ENCODE data around the gene LCOR.

Gene LCOR

GRCh38 chr10:96959733-96960132, 127.6 kb downstream of the LCOR start:
- Histone ChIP-seq H3K9ac (no peak overlapping the region), H2AFZ (ENCODE audit: low read depth) (no peak overlapping the region), H3K27me3 (ENCODE audit: insufficient read depth, low read depth) (no peaks in the 10 kb centered on the region), H3K4me3 (IDR thresholded peaks at IDR 0.05; ENCODE audit: insufficient read depth, low read depth, low read length) (no peak overlapping the region), H3K36me3 (ENCODE audit: insufficient read depth) (no peaks in the 10 kb centered on the region), H3K4me2 (no peak overlapping the region), H3K79me2 (ENCODE audit: insufficient read depth, low read depth) (no peaks in the 10 kb centered on the region), H3K4me1 (ENCODE audit: low read depth, poor library complexity, severe bottlenecking) (no peaks in the 10 kb centered on the region), H3K27ac (no peak overlapping the region), H4K20me1 (ENCODE audit: insufficient read depth) (no peaks in the 10 kb centered on the region)
- no peak for TF ChIP-seq CTCF (conservative IDR thresholded peaks at IDR 0.05; ENCODE audit: low read depth, low read length)

- no peak for TF ChIP-seq CTCF (conservative IDR thresholded peaks at IDR 0.05; ENCODE audit: low read depth, low read length)
- H3K36me3 ChIP-seq (ENCODE audit: insufficient read depth): no peaks in the 10 kb centered on the region
- H3K4me1 ChIP-seq (ENCODE audit: low read depth, poor library complexity, severe bottlenecking): no peaks in the 10 kb centered on the region
- no peak overlapping the region for H3K27ac ChIP-seq
- H3K4me2 ChIP-seq: no peak overlapping the region
- H3K79me2 ChIP-seq (ENCODE audit: insufficient read depth, low read depth): no peaks in the 10 kb centered on the region
- no peaks in the 10 kb centered on the region for H4K20me1 ChIP-seq (ENCODE audit: insufficient read depth)
- no peaks in the 10 kb centered on the region for H3K27me3 ChIP-seq (ENCODE audit: insufficient read depth, low read depth)
- H2AFZ ChIP-seq (ENCODE audit: low read depth): no peak overlapping the region
- no peak overlapping the region for H3K9ac ChIP-seq
- no peak overlapping the region for H3K4me3 ChIP-seq (IDR thresholded peaks at IDR 0.05; ENCODE audit: insufficient read depth, low read depth, low read length)
These were observed 128.8 kb downstream of the LCOR start for GRCh38 chr10:96960872-96961271.

- TF ChIP-seq CTCF (conservative IDR thresholded peaks at IDR 0.05; ENCODE audit: low read depth, low read length): no peak
- Histone ChIP-seq H3K79me2 (ENCODE audit: insufficient read depth, low read depth) (no peaks in the 10 kb centered on the region), H2AFZ (ENCODE audit: low read depth) (no peak overlapping the region), H3K36me3 (ENCODE audit: insufficient read depth) (no peaks in the 10 kb centered on the region), H3K4me1 (ENCODE audit: low read depth, poor library complexity, severe bottlenecking) (no peaks in the 10 kb centered on the region), H3K9ac (no peak overlapping the region), H3K27me3 (ENCODE audit: insufficient read depth, low read depth) (no peaks in the 10 kb centered on the region), H4K20me1 (ENCODE audit: insufficient read depth) (no peaks in the 10 kb centered on the region), H3K4me2 (no peak overlapping the region), H3K27ac (no peak overlapping the region), H3K4me3 (IDR thresholded peaks at IDR 0.05; ENCODE audit: insufficient read depth, low read depth, low read length) (no peak overlapping the region)
These were observed 132.0 kb downstream of the LCOR start for GRCh38 chr10:96964131-96964530.

GRCh38 chr10:96967847-96968246, 135.7 kb downstream of the LCOR start:
- Histone ChIP-seq H4K20me1 (ENCODE audit: insufficient read depth) (no peaks in the 10 kb centered on the region), H3K4me3 (IDR thresholded peaks at IDR 0.05; ENCODE audit: insufficient read depth, low read depth, low read length) (no peak overlapping the region), H3K36me3 (ENCODE audit: insufficient read depth) (no peaks in the 10 kb centered on the region), H3K4me2 (no peak overlapping the region), H3K9ac (no peak overlapping the region), H3K79me2 (ENCODE audit: insufficient read depth, low read depth) (no peaks in the 10 kb centered on the region), H2AFZ (ENCODE audit: low read depth) (no peak overlapping the region), H3K27ac (no peak overlapping the region), H3K4me1 (ENCODE audit: low read depth, poor library complexity, severe bottlenecking) (no peaks in the 10 kb centered on the region), H3K27me3 (ENCODE audit: insufficient read depth, low read depth) (no peaks in the 10 kb centered on the region)
- no peak for TF ChIP-seq CTCF (conservative IDR thresholded peaks at IDR 0.05; ENCODE audit: low read depth, low read length)
